HEK293 (cell line): ENCODE measurements around the gene UQCC2.
A peak's percentile ranks its signal among the peaks of the same experiment; 100 is the strongest.

ENCODE experiments used
- CTCF ChIA-PET: fragments of 350-600 bp; formaldehyde crosslinking; extraction: SDS; loops from one replicate; lab custom pipeline; 2021; ENCODE audit warnings: antibody characterized with exemption; lab: Yijun Ruan, JAX
- POLR2A ChIA-PET: fragments of 300-600 bp; formaldehyde crosslinking; extraction: SDS; loops from one replicate; lab custom pipeline; 2020; ENCODE audit warnings: antibody characterized with exemption, inconsistent platforms; lab: Yijun Ruan, JAX
- H3K27ac ChIP-seq: fragments of 200-500 bp; sonication (Bioruptor generic); 2 replicates; pipeline ENCODE4 v1.5.1; 2014; ENCODE audit warnings: low read depth, low read length, control low read depth, inconsistent platforms; ENCODE audit errors: extremely low read depth
- H3K36me3 ChIP-seq, 2 experiments: fragments of 200-500 bp in 1 of 2; sonication (Bioruptor generic) in 1 of 2; 1 replicate in 1 of 2; 2 replicates in 1 of 2; pipeline ENCODE4 v1.5.1; 2014 to 2017; ENCODE audit warnings: inconsistent platforms in 2 of 2, low read length in 2 of 2; ENCODE audit not compliant: control insufficient read depth in 2 of 2, insufficient read depth in 1 of 2
- H3K4me1 ChIP-seq: fragments of 200-500 bp; sonication (Bioruptor generic); 2 replicates; pipeline ENCODE4 v1.5.1; 2014; ENCODE audit warnings: mild to moderate bottlenecking, low read length, inconsistent platforms; ENCODE audit not compliant: control insufficient read depth, insufficient read depth
- H3K4me3 ChIP-seq: 2 replicates; pipeline ENCODE4 v1.5.1; 2011; ENCODE audit warnings: low read depth, mild to moderate bottlenecking, control low read depth, low read length, moderate library complexity
- H3K9me3 ChIP-seq: fragments of 200-500 bp; sonication (Bioruptor generic); 2 replicates; pipeline ENCODE4 v1.5.1; 2014; ENCODE audit warnings: low read depth, low read length, inconsistent platforms; ENCODE audit not compliant: control insufficient read depth, insufficient read depth
- GLIS1 ChIP-seq: fragments of 450-650 bp; formaldehyde crosslinking; IDR thresholded peaks from 2 replicates; pipeline ENCODE4 v1.5.1; 2016; ENCODE audit warnings: missing biosample characterization, missing genetic modification characterization
- HOXA7 ChIP-seq: sonication (generic); formaldehyde crosslinking; IDR thresholded peaks from 2 replicates; pipeline ENCODE4 v1.8.1; 2022; ENCODE audit warnings: missing genetic modification reagents, borderline replicate concordance
- IKZF3 ChIP-seq: fragments of 450-650 bp; IDR thresholded peaks from 2 replicates; pipeline ENCODE4 v1.5.0; 2018; ENCODE audit warnings: missing biosample characterization, mild to moderate bottlenecking, missing genetic modification characterization, moderate library complexity
- KLF10 ChIP-seq: fragments of 450-650 bp; IDR thresholded peaks from 2 replicates; pipeline ENCODE4 v1.5.1; 2018; ENCODE audit warnings: missing biosample characterization, mild to moderate bottlenecking, missing genetic modification characterization
- KLF8 ChIP-seq: fragments of 450-650 bp; formaldehyde crosslinking; IDR thresholded peaks from 2 replicates; pipeline ENCODE4 v1.5.1; 2016; ENCODE audit warnings: missing biosample characterization, missing genetic modification characterization
- KLF9 ChIP-seq: fragments of 450-650 bp; formaldehyde crosslinking; IDR thresholded peaks from 2 replicates; pipeline ENCODE4 v1.5.1; 2016; ENCODE audit warnings: missing biosample characterization, missing genetic modification characterization, low read depth
- MZF1 ChIP-seq: fragments of 450-650 bp; formaldehyde crosslinking; IDR thresholded peaks from 2 replicates; pipeline ENCODE4 v1.5.1; 2017; ENCODE audit warnings: missing biosample characterization, missing genetic modification characterization, borderline replicate concordance
- PRDM1 ChIP-seq: fragments of 450-650 bp; formaldehyde crosslinking; IDR thresholded peaks from 2 replicates; pipeline ENCODE4; 2016; ENCODE audit warnings: missing biosample characterization, missing genetic modification characterization
- SCRT1 ChIP-seq: fragments of 450-650 bp; formaldehyde crosslinking; IDR thresholded peaks from 2 replicates; pipeline ENCODE4 v1.5.1; 2016; ENCODE audit warnings: missing biosample characterization, missing genetic modification characterization, borderline replicate concordance
- ZFP41 ChIP-seq: fragments of 450-650 bp; formaldehyde crosslinking; IDR thresholded peaks from 2 replicates; pipeline ENCODE4 v1.5.1; 2016; ENCODE audit warnings: missing biosample characterization, missing genetic modification characterization, borderline replicate concordance
- ZNF19 ChIP-seq: fragments of 450-650 bp; formaldehyde crosslinking; IDR thresholded peaks from 2 replicates; pipeline ENCODE4; 2016; ENCODE audit warnings: missing biosample characterization, missing genetic modification characterization, low read depth
- ZNF2 ChIP-seq: fragments of 450-650 bp; formaldehyde crosslinking; IDR thresholded peaks from 2 replicates; pipeline ENCODE4 v1.5.1; 2016; ENCODE audit warnings: missing biosample characterization, missing genetic modification characterization
- ZNF426 ChIP-seq: fragments of 450-650 bp; formaldehyde crosslinking; IDR thresholded peaks from 2 replicates; pipeline ENCODE4 v1.5.1; 2017; ENCODE audit warnings: missing biosample characterization, missing genetic modification characterization, mild to moderate bottlenecking, inconsistent platforms, moderate library complexity
- ZNF48 ChIP-seq: fragments of 450-650 bp; formaldehyde crosslinking; IDR thresholded peaks from 2 replicates; pipeline ENCODE4 v1.5.1; 2016; ENCODE audit warnings: missing biosample characterization, missing genetic modification characterization
- ZNF501 ChIP-seq: fragments of 450-650 bp; formaldehyde crosslinking; IDR thresholded peaks from 2 replicates; pipeline ENCODE4 v1.5.1; 2016; ENCODE audit warnings: missing biosample characterization, missing genetic modification characterization
- ZNF549 ChIP-seq: fragments of 450-650 bp; IDR thresholded peaks from 2 replicates; pipeline ENCODE4 v1.5.1; 2018; ENCODE audit warnings: missing biosample characterization, missing genetic modification characterization, mild to moderate bottlenecking, inconsistent platforms, moderate library complexity
- ZNF629 ChIP-seq: fragments of 450-650 bp; formaldehyde crosslinking; IDR thresholded peaks from 2 replicates; pipeline ENCODE4 v1.5.1; 2017; ENCODE audit warnings: missing biosample characterization, missing genetic modification characterization
- ZNF654 ChIP-seq: fragments of 450-650 bp; formaldehyde crosslinking; IDR thresholded peaks from 2 replicates; pipeline ENCODE4 v1.5.1; 2016; ENCODE audit warnings: low read depth, missing biosample characterization, missing genetic modification characterization
- ZNF658 ChIP-seq: fragments of 450-650 bp; formaldehyde crosslinking; IDR thresholded peaks from 2 replicates; pipeline ENCODE4; 2016; ENCODE audit warnings: missing biosample characterization, missing genetic modification characterization
- ZNF660 ChIP-seq: fragments of 450-650 bp; IDR thresholded peaks from 2 replicates; pipeline ENCODE4 v1.5.1; 2018; ENCODE audit warnings: missing biosample characterization, mild to moderate bottlenecking, missing genetic modification characterization
- ZSCAN30 ChIP-seq: fragments of 450-650 bp; IDR thresholded peaks from 2 replicates; pipeline ENCODE4 v1.5.1; 2018; ENCODE audit warnings: missing biosample characterization, mild to moderate bottlenecking, missing genetic modification characterization, moderate library complexity
- TF ChIP-seq, protein P1 (sequence below): fragments of 450-650 bp; formaldehyde crosslinking; IDR thresholded peaks from 2 replicates; pipeline ENCODE4 v1.5.1; 2016; ENCODE audit warnings: missing biosample characterization, missing genetic modification characterization
- TF ChIP-seq, protein P2 (sequence below): fragments of 450-650 bp; formaldehyde crosslinking; IDR thresholded peaks from 2 replicates; pipeline ENCODE4 v1.5.1; 2016; ENCODE audit warnings: missing biosample characterization, missing genetic modification characterization

UQCC2 gene

DNA sequence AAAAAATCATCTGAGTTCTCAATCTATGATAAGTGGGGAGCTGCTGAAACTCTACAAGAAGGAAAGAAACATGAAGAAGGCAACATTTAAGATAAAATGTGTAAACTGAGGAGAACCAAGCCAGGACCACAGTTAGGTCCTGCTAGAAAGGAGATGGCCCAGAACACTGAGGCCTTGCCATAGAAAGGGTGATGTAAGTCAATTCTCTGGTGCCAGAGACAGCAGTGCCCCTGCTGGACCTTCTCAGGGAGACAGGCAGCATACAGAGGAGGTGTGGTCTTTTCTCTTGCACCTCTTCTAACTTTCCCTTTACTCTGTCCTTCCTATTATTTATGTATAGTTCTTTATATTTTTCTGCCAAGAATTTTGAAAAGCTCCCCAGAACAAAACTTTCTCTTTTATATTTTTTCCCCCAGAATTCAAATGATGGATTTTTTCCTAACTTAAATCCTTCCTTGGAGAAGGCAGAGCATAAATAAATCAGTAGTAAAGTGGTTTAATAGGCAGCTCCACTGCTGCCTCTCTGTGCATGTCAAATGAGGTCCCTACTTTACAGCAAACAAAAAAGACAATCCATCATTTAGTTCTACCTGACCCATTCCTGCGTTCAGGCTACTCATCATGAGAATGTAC lies 9.0 kb downstream of the UQCC2 start:
- no peak overlapping the region for H3K27ac ChIP-seq
- no peak overlapping the region for H3K4me3 ChIP-seq
- CTCF ChIA-PET: interaction anchor here (0.6 to 4.8 kb wide), 25 partner anchors 8 to 932 kb away, joined by 3 to 93 read pairs (median 5); partner anchors contain the start of genes IP6K3 and UQCC2
- TF ChIP-seq ZNF2 (tag by site-specific recombination): 0 out of 2 replicates have a peak, but pooled peaks have one; percentile 57
- TF ChIP-seq SCRT1 (tag by site-specific recombination): no peak
- no peak for TF ChIP-seq HOXA7 (CRISPR knock-in tag)
- TF ChIP-seq ZNF660: peak; percentile 33; the same call in 1 of the 2 replicates
- TF ChIP-seq IKZF3 (tag by site-specific recombination): peak; percentile 44; the same call in 1 of the 2 replicates
- peak; percentile 50; the same call in 1 of the 2 replicates for TF ChIP-seq PRDM1
- no peaks in the 10 kb centered on the region for H3K9me3 ChIP-seq
- H3K36me3 ChIP-seq: peaks cover 4 to 57% of the 10 kb centered on the region in 2 experiments; a peak in 2 of 3 replicates
- H3K4me1 ChIP-seq: 0 out of 2 replicates have a peak, but pooled peaks cover 2% of the 10 kb centered on the region
- POLR2A ChIA-PET: interaction anchor here (0.7 to 1.7 kb wide), 5 partner anchors 9 to 405 kb away, joined by 3 to 6 read pairs (median 3); partner anchors contain the start of gene UQCC2

DNA sequence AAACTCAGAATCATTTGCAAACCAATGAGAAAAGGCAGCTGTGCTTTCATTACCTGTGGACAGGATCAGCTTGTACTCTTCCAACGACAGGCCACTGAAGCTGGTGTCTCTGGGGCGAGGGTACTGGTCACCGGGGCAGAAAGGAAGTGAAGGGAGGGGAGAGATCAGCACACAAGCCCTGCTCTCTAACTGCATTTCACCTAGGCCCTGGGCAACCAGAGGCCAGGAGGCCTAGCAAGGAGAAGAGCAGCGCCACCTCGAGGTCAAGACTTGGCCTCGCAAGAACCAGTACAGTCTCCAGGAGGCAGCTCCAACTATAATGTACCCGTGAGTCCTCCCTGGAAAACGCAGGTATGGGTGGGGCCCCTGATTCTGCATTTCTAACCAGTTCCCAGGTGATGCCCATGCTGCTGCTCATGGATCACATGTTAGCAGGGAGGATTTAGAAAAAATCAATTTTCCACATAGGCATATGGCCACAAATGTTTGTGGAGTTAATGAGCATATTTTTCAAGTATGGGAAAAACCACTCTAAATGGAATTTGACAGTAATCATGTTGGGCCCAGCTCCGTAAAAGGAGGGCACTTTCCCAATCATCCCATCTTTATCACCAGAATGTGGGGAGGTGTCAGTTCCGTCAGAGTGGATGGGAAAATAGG lies 11.0 kb downstream of the UQCC2 start:
- ChIA-PET CTCF (interaction anchor here (0.6 to 4.8 kb wide), 44 partner anchors 9 to 726 kb away, joined by 3 to 93 read pairs (median 4); partner anchors contain the start of genes BAK1, IP6K3 and UQCC2), POLR2A (interaction anchor here (1.2 to 1.9 kb wide), 4 partner anchors 11 to 120 kb away, joined by 3 to 7 read pairs (median 5); partner anchors contain the start of genes BAK1 and UQCC2)
- 0 out of 2 replicates have a peak, but pooled peaks have one; percentile 30 for TF ChIP-seq ZSCAN30 (tag by site-specific recombination)
- TF ChIP-seq KLF8: no peak
- TF ChIP-seq ZNF658: no peak
- TF ChIP-seq, protein P1, sequence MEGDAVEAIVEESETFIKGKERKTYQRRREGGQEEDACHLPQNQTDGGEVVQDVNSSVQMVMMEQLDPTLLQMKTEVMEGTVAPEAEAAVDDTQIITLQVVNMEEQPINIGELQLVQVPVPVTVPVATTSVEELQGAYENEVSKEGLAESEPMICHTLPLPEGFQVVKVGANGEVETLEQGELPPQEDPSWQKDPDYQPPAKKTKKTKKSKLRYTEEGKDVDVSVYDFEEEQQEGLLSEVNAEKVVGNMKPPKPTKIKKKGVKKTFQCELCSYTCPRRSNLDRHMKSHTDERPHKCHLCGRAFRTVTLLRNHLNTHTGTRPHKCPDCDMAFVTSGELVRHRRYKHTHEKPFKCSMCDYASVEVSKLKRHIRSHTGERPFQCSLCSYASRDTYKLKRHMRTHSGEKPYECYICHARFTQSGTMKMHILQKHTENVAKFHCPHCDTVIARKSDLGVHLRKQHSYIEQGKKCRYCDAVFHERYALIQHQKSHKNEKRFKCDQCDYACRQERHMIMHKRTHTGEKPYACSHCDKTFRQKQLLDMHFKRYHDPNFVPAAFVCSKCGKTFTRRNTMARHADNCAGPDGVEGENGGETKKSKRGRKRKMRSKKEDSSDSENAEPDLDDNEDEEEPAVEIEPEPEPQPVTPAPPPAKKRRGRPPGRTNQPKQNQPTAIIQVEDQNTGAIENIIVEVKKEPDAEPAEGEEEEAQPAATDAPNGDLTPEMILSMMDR: peak; percentile 67; the same call in 1 of the 2 replicates
- peak; percentile 60 for TF ChIP-seq GLIS1 (tag by site-specific recombination)
- peak; percentile 41; the same call in 1 of the 2 replicates for TF ChIP-seq IKZF3 (tag by site-specific recombination)
- 0 out of 2 replicates have a peak, but pooled peaks have one; percentile 37 for TF ChIP-seq ZNF2 (tag by site-specific recombination)
- no peak for TF ChIP-seq ZNF48
- no peak for TF ChIP-seq ZNF19 (tag by site-specific recombination)
- peak; percentile 60 for TF ChIP-seq PRDM1
- TF ChIP-seq ZNF654: peak; percentile 59
- TF ChIP-seq, protein P2, sequence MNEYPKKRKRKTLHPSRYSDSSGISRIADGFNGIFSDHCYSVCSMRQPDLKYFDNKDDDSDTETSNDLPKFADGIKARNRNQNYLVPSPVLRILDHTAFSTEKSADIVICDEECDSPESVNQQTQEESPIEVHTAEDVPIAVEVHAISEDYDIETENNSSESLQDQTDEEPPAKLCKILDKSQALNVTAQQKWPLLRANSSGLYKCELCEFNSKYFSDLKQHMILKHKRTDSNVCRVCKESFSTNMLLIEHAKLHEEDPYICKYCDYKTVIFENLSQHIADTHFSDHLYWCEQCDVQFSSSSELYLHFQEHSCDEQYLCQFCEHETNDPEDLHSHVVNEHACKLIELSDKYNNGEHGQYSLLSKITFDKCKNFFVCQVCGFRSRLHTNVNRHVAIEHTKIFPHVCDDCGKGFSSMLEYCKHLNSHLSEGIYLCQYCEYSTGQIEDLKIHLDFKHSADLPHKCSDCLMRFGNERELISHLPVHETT (tag by site-specific recombination): no peak
- no peak for TF ChIP-seq KLF9 (tag by site-specific recombination)
- no peak for TF ChIP-seq ZNF426 (tag by site-specific recombination)
- TF ChIP-seq ZNF549 (tag by site-specific recombination): no peak
- TF ChIP-seq ZFP41 (tag by site-specific recombination): no peak
- no peak for TF ChIP-seq ZNF629 (tag by site-specific recombination)
- no peak for TF ChIP-seq ZNF501 (tag by site-specific recombination)
- TF ChIP-seq MZF1 (tag by site-specific recombination): no peak
- no peak for TF ChIP-seq KLF10
- Histone ChIP-seq H3K36me3 (peaks cover 4 to 69% of the 10 kb centered on the region in 2 experiments; a peak in 2 of 3 replicates), H3K9me3 (no peaks in the 10 kb centered on the region), H3K4me1 (peaks cover 5% of the 10 kb centered on the region; the same call in 1 of the 2 replicates), H3K27ac (no peak overlapping the region), H3K4me3 (no peak overlapping the region)
